K562 (cell line): ENCODE data around the gene ZCCHC14.

Experiments
- CBFB ChIP-seq: sonication (generic); formaldehyde crosslinking; IDR thresholded peaks from 2 replicates; pipeline ENCODE4 v1.4.0; 2020; ENCODE audit warnings: mild to moderate bottlenecking, missing genetic modification reagents
- SMC3 ChIP-seq: conservative IDR thresholded peaks from 2 replicates; pipeline ENCODE4 v1.6.1; 2011; ENCODE audit warnings: low read depth, low read length, improper control_type of control experiment; ENCODE audit not compliant: insufficient read depth

GRCh38 chr16:87483481-87483880, 9.3 kb downstream of the ZCCHC14 start:
- TF ChIP-seq CBFB (no peak), SMC3 (no peak)
